ENCODE results near the gene DMRT1.

The DMRT1 gene

GRCh38 chr9:841371-842209 is at the start of gene DMRT1:
Gene DMRT1 (plus strand): TSS chr9:841697. CDS start chr9:841839, 142 bp downstream.
- no peak for FAIRE-seq

- no peak for FAIRE-seq
Measured at GRCh38 chr9:792331-793260, 48.9 kb upstream of the DMRT1 start.

GRCh38 chr9:794386-794785 is 47.1 kb upstream of the DMRT1 start:
- no peak for FAIRE-seq

- FAIRE-seq = no peak
Measured at GRCh38 chr9:795869-796268, 45.6 kb upstream of the DMRT1 start.

GRCh38 chr9:800591-801150 is 40.8 kb upstream of the DMRT1 start:
- FAIRE-seq = no peak

- FAIRE-seq = no peak
Measured at GRCh38 chr9:801399-802071, 40.0 kb upstream of the DMRT1 start.

- FAIRE-seq = no peak
Measured at GRCh38 chr9:804026-804425, 37.5 kb upstream of the DMRT1 start.

GRCh38 chr9:805151-805550 is 36.3 kb upstream of the DMRT1 start:
- FAIRE-seq = no peak

- FAIRE-seq = peak; percentile 96
Measured at GRCh38 chr9:806285-807156, 35.0 kb upstream of the DMRT1 start.

- FAIRE-seq = no peak
Measured at GRCh38 chr9:811106-811531, 30.4 kb upstream of the DMRT1 start.

GRCh38 chr9:818958-819357 is 22.5 kb upstream of the DMRT1 start:
- no peak for FAIRE-seq

GRCh38 chr9:826500-827280 is 14.8 kb upstream of the DMRT1 start:
- no peak for FAIRE-seq

GRCh38 chr9:840343-840742 is 1.2 kb upstream of the DMRT1 start:
- no peak for FAIRE-seq

GRCh38 chr9:842635-843426 is 1.3 kb downstream of the DMRT1 start:
- FAIRE-seq = no peak

GRCh38 chr9:843427-843785 is 1.9 kb downstream of the DMRT1 start:
- FAIRE-seq = peak; percentile 21

GRCh38 chr9:846852-847251 is 5.4 kb downstream of the DMRT1 start:
- no peak for FAIRE-seq

GRCh38 chr9:847505-847904 is 6.0 kb downstream of the DMRT1 start:
- FAIRE-seq = no peak

- no peak for FAIRE-seq
Measured at GRCh38 chr9:849431-849830, 7.9 kb downstream of the DMRT1 start.

GRCh38 chr9:852539-852938 is 11.0 kb downstream of the DMRT1 start:
- FAIRE-seq = no peak

GRCh38 chr9:859251-859650 is 17.8 kb downstream of the DMRT1 start:
- no peak for FAIRE-seq
